GM19324 (cell line): Measurements from ENCODE around the gene PSME1.
A peak's percentile ranks its signal among the peaks of the same experiment; 100 is the strongest.

Experiments used
- ATAC-seq: cut with Tn5 transposase; IDR thresholded peaks from one replicate; pipeline ENCODE4 v1.9.1; 2021; ENCODE audit warnings: mild to moderate bottlenecking, moderate library complexity; ENCODE audit not compliant: unreplicated experiment, low FRiP score

PSME1 gene

DNA sequence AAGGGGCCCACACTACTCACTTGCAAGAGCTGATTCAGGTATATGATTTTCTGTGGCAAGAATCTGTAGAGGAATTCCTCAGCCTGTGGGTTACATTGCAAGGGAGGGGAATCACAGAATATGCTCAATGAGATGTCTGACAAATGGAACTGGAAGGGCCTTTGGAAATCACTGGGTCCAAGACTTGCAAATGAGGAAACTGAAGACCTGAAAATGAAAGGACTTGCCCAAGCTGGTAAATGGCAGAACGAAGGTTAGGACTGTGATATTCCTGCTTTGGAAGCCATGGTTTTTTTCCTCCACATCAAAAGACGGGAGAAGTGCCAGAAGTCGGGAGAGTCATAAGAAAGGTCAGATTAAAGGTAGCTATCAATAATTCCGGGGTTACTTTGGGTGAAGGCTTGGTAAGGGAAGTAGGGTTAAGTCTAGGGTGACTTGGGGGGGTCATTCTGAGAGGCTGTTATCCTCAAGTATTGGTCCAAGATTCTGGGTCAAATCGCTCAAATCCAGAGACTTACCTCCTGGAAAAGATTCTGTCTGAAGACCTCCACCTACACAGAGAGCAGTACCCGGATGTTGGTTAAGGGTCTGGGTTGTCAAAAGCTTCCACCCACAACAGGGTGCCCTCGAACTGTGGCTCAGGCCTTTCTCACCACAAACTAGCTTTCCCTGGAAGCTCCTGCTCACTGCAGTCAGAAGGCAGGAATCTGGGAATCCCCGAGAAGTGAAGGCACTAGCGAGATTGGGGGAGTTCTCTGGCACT is 9.9 kb downstream of the PSME1 start:
- ATAC-seq, result no peak

DNA sequence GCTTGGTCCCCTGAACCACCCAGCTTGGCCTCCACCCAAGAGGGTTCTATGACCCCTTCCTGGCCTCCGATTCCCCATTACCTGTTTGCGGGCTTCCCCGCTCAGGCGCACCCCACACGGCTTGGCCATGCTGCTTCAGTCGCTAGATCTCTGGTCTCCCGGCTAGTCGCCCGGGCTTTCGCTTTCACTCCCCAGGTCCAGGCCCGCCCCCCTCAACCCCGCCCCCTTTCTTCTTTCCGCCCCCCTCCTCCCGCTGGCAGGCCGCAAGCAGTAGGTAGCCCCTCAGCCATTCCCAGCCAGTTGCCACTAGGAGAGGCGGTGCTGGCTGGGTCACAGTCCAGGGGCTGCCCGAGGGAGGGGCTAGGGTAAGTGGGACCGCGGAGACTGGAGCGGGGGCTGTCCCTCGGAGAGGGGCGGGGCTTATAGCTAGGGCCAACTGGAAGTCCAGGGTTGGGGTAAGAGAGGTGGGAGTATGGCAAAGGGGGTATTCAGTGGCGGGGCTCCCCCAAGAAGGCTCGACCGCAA is 10.5 kb downstream of the PSME1 start, which contains the start of gene PSME2:
Gene PSME2, minus strand, starts transcription at position 158 of the 525 bp plus-strand sequence. Its CDS starts 29 bp downstream, at position 129.
- ATAC-seq, result peak; percentile 71

DNA sequence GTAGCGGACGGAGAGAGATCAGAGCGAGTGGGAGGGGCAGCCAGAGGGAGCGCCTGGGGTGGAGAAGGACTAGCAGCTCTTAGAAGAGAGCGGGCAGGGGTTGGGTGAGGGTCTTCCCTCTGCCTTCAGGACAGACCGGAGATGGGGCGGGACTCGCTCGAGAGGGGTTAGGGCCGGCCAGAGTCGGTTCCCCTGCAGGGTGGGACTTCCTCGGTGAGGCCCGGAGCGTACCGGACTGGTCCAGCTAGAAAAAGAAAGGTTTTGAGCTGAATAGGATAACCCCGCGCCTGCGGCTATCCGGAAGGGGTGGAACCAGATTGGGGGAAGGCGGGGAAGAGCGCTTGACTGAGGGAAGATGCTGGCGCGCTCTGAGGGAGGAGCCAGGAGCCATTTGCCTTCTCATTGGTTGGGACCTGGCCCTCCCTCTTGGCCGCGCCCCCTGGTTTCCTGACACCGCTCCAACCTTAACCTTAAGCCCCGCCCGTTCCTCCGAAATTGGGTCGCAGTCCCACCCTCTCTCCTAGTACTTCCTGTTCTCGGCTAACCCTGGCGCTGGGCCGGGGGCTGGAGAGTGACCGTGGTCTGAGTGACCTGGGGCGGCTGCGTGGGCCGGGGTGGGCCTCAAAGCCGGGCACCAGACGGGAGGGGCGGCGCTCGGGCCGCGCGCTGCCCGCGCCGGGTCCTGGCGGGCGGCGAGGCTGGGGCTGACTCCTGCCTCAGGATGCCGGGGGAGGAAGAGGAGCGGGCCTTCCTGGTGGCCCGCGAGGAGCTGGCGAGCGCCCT is 11.2 kb downstream of the PSME1 start, which contains the start of gene RNF31:
Gene RNF31, plus strand, starts transcription at position 521 of the 783 bp plus-strand sequence. Its CDS starts 201 bp downstream, at position 722.
- ATAC-seq, result peak; percentile 85

DNA sequence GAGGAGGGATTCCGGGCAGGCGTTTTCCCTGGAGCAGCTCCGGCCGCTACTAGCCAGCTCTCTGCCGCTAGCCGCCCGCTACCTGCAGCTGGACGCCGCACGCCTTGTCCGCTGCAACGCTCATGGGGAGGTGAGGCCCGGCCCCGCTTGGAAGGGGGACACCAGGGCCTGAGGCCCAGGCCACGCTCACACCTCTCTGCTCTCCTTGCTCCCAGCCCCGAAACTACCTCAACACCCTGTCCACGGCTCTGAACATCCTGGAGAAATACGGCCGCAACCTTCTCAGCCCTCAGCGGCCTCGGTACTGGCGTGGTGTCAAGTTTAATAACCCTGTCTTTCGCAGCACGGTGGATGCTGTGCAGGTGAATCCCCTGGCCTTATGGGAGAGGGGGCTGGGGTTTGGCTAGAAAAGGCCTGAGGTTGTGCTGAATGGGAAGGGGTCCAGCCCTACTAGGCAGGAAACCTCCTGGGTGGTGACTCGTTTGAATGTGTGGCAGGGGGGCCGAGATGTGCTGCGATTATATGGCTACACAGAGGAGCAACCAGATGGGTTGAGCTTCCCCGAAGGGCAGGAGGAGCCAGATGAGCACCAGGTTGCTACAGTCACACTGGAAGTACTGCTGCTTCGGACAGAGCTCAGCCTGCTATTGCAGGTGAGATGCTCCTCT is 11.9 kb downstream of the PSME1 start:
- peak; percentile 0 for ATAC-seq

DNA sequence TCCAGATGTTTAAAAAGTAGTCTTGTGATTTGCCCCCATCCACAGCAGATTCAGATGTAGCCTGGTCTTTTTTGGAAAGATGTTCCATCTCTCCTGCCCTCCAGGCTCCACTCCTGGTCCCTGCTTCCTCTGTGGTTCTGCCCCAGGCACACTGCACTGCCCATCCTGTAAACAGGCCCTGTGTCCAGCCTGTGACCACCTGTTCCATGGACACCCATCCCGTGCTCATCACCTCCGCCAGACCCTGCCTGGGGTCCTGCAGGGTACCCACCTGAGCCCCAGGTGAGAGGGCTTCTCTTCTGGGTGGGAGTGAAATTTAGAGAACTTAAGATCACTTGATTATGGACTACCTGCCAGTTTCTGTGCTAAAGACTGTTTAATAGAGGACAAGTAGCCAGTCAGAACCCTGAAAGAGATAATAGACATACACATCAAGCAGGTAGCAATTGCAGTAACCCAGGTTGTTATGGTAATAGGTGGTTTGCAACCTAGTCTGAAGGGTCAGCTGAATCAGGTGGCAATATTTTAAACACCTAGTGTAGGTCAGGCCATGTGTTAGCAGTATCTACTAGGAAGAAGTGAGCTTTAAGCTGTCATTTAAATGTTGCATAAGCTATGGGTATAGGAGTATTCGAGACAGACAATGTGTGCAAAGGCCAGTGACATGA is 13.4 kb downstream of the PSME1 start:
- no peak for ATAC-seq

DNA sequence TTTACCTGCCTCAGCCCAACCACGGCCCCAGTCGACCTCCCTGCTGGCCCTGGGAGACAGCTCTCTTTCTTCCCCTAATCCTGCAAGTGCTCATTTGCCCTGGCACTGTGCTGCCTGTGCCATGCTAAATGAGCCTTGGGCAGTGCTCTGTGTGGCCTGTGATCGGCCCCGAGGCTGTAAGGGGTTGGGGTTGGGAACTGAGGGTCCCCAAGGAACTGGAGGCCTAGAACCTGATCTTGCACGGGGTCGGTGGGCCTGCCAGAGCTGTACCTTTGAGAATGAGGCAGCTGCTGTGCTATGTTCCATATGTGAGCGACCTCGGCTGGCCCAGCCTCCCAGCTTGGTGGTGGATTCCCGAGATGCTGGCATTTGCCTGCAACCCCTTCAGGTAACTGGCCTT is 14.1 kb downstream of the PSME1 start:
- ATAC-seq, result no peak

DNA sequence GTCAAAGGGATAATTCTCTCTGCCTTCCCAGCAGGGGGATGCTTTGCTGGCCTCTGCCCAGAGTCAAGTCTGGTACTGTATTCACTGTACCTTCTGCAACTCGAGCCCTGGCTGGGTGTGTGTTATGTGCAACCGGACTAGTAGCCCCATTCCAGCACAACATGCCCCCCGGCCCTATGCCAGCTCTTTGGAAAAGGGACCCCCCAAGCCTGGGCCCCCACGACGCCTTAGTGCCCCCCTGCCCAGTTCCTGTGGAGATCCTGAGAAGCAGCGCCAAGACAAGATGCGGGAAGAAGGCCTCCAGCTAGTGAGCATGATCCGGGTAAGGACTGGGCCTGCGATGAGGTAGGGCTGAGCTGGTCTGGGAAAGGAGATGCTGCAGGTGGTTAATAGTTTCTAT is 14.6 kb downstream of the PSME1 start:
- no peak for ATAC-seq

DNA sequence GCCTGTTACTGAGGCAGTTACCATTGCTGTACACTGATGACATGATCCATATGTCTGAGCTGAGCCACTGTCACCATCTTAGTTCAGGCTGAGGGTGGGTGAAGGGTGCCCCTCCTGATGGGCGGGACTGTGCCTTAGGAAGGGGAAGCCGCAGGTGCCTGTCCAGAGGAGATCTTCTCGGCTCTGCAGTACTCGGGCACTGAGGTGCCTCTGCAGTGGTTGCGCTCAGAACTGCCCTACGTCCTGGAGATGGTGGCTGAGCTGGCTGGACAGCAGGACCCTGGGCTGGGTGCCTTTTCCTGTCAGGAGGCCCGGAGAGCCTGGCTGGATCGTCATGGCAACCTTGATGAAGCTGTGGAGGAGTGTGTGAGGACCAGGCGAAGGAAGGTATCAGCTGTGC is 15.0 kb downstream of the PSME1 start:
- ATAC-seq, result no peak

DNA sequence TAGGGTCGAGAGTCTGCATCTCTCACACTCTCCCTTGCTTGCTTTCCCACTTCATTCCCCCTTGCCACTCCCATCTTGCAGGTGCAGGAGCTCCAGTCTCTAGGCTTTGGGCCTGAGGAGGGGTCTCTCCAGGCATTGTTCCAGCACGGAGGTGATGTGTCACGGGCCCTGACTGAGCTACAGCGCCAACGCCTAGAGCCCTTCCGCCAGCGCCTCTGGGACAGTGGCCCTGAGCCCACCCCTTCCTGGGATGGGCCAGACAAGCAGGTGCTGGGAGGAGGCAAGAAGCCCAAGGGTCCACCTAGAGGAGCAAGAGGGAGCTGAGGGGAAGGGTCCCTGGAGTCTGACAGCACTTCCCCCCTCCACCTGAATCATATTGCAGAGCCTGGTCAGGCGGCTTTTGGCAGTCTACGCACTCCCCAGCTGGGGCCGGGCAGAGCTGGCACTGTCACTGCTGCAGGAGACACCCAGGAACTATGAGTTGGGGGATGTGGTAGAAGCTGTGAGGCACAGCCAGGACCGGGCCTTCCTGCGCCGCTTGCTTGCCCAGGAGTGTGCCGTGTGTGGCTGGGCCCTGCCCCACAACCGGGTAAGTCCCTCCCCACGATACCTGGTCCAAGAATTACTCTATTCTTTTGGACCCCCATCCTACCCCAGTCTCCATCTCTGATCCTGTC is 15.5 kb downstream of the PSME1 start:
- ATAC-seq, result no peak

DNA sequence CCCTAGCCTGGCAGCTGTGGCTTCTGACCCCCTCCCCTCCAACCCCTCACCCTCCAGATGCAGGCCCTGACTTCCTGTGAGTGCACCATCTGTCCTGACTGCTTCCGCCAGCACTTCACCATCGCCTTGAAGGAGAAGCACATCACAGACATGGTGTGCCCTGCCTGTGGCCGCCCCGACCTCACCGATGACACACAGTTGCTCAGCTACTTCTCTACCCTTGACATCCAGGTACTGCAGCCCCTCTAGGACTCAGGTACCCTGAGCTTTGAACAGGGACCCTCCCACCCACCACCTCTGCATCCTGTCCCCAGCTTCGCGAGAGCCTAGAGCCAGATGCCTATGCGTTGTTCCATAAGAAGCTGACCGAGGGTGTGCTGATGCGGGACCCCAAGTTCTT is 19.1 kb downstream of the PSME1 start:
- no peak for ATAC-seq

DNA sequence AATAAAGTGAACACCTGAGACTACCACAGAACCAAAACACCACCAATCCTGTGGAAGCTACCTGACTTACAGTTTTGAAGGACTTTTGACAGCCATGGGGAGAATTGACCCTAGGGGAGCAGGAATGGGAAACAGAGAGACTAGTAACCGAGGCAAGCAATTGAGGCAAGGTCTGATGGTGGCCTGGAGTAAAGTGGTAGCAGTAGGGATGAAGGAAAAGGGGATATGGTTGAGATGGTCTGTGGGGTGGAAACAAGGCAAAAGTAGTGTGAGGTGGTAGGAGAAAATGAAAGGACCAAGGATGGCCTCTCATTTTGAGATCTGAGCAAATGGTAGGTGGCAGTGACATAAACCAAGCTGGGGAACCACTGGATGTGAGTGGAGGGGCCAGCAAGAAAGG is 20.8 kb downstream of the PSME1 start:
- ATAC-seq, result no peak

DNA sequence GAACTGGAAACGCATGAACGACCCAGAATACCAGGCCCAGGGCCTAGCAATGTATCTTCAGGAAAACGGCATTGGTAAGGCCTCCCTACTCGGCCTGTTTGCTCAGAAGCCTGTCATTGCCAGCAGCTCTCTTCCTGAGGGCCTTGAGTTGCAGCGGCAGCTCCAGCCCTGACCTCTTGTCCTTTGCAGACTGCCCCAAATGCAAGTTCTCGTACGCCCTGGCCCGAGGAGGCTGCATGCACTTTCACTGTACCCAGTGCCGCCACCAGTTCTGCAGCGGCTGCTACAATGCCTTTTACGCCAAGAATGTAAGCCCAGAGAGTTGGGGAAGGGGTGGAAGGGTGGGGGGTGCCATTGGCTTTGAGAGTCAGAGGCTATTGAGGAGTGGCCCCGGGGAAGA is 21.3 kb downstream of the PSME1 start:
- no peak for ATAC-seq

DNA sequence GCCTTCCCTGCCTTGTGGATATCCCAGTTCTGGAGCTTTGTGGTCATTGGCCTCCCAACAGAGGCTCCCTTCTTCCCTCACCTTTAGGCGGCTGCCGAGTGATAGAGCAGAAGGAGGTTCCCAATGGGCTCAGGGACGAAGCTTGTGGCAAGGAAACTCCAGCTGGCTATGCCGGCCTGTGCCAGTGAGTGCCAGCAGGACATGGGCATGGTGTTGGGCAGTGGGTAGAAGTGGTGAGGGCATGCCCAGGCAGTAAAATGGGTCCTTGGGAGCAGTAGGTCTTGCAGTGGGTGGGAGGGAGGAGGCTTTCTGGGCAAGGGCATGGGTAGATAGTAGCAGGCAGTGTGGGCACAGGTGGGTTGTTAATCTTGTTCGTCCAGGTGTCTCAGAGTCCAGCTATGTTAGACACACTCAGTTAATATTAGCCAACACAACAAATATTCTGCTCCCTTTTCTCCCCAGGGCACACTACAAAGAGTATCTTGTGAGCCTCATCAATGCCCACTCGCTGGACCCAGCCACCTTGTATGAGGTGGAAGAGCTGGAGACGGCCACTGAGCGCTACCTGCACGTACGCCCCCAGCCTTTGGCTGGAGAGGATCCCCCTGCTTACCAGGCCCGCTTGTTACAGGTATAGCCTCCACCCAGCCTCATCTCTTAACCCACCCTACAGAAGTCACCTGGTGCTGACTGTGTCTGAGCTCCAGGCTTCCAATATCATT is 23.9 kb downstream of the PSME1 start:
- ATAC-seq, result no peak

DNA sequence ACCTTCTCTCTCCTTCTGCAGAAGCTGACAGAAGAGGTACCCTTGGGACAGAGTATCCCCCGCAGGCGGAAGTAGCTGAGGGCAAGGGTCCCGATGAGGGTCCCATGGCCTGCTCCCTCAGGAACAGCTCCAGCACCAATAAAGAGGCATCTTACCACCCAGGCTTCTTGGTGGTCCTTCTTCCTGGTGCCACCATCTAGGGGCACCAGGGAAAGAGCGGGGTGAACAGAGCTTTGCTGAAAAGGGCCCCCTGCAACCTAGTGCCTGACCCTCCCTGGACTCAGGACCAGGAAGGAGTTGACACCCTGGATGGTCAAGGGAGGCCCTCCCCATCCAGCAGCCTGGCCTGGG is 24.5 kb downstream of the PSME1 start:
- ATAC-seq, result no peak

DNA sequence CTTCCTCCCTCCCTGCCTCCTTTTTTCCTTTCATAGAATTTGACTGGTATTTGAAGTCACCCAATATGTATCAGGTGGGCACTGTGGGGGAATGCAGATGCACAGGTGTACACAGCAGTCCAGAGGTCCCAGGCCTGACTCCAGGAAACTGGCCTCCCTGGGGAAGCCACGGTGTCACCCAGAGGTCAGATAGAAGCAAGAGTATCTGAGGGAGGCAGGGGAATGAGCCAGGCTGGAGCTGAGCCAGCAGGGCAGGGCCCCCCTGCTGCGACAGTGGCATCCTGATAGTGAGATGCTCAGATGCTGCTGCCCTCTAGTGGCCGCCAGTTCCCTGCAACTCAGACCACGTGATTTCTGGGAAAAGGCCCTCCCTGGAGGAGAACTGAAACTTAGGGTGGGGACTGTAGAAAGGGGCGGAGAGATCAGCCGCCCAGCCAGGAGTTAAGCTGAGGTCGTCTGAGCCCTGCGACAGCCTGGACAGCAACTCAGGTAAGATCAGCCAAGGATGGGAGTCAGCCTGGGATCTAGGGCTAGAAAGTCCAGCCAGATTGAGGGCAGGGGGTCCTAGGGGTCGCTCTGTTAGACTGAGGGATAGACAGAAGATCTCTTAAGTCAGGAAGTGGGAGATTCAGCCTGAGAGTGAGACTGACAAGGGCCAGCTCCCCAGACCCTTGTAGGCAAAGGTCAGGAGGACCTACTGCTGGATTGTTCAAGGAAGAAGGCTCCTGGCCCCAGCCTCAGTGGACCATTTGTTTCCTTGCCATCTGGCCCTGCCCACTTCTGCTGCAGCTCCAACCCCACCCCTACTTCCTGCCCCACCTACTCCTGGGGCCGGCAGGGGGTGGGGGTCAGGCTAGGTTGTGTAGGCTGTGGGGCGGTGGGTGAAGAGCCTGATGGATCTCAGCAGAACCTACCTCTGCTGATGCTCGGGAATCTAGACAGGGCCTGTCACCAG is 25.1 kb downstream of the PSME1 start, which contains the start of gene IRF9:
Gene IRF9, plus strand, starts transcription at position 416 of the 955 bp plus-strand sequence. CDS start 880 bp downstream, outside the sequence.
- ATAC-seq, result peak; percentile 83

DNA sequence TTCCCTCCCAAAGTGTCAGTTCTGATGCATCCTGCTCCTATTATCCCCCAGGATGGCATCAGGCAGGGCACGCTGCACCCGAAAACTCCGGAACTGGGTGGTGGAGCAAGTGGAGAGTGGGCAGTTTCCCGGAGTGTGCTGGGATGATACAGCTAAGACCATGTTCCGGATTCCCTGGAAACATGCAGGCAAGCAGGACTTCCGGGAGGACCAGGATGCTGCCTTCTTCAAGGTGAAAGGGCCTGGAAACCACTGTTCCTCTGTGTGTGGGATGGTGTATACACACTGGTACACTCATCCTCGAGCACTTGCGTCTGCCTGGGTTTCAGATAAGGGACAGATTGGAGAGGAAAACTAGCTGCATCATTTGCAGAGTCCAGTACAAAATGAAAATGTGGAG is 26.1 kb downstream of the PSME1 start:
- ATAC-seq, result no peak

DNA sequence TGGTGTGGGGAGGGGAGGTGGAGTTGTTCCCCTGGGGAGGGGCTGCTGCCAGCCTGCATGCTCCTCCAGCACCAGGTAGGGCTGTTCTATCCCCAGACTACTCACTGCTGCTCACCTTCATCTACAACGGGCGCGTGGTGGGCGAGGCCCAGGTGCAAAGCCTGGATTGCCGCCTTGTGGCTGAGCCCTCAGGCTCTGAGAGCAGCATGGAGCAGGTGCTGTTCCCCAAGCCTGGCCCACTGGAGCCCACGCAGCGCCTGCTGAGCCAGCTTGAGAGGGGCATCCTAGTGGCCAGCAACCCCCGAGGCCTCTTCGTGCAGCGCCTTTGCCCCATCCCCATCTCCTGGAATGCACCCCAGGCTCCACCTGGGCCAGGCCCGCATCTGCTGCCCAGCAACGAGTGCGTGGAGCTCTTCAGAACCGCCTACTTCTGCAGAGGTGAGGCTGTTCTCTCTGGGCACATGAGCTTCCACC is 28.6 kb downstream of the PSME1 start:
- no peak for ATAC-seq

DNA sequence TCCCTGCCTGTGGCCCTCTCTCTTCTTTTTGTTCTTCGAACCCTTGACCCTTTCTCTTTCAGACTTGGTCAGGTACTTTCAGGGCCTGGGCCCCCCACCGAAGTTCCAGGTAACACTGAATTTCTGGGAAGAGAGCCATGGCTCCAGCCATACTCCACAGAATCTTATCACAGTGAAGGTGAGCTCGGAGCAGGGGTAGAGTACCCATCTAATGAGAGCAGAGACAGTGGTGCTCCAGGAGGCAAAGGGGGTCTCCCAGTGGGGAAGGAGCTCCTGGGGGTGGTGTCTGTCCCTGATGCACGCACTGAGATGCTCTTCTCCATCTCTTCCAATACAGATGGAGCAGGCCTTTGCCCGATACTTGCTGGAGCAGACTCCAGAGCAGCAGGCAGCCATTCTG is 29.8 kb downstream of the PSME1 start:
- no peak for ATAC-seq
